ENCODE results near the gene NCS1. TPM values are rescaled to one million over a fixed set of nuclear protein-coding genes. Genes with fewer than 3 reads are reported as not detected.

NCS1 gene
- total and polyA plus RNA-seq, 2 experiments from 2014 or later = 4.7 to 33.0 TPM

DNA sequence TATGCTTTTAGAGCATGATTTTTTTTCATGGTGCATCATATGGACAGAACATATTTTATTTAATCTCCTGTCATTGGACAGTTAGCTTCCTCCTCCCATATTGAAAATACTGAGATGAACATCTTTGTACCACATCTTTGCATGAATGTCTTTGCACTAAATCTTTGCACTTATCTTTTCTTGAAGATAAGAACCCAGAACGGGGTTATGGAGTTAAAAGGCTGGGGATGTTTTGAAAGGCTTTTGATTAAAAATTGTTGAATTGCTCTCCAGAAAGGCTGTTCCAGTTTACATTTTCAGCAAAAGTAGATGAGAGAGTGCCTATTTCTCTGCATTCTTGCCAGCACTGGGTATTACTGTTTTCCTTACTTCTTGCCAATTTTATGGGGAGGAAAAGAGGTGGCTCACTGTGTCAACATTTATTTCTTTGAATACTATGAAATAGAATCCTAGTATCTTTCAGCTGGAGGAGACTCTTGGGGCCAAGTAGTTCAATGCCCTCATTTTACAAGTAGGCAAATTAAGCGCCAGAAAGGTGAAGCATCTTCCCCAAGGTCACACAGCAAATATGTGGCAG is 7.2 kb downstream of the NCS1 start:
- in situ Hi-C loops (cut with MboI) = no loop called here
- WGBS, 2 experiments (ENCODE audit: low coverage in 1 of 2, low lambda C conversion rate in 2 of 2, missing lambda C conversion rate in 2 of 2) = 70 to 82% methylated on average over 2 of the region's 2 CpGs
- no peak overlapping the region for H2AFZ ChIP-seq
- H3K9me3 ChIP-seq (ENCODE audit: low read depth) = no peaks in the 10 kb centered on the region
- no peak for DNase-seq
- TF ChIP-seq EZH2phosphoT487 (IDR thresholded peaks at IDR 0.05; ENCODE audit: insufficient read depth, low read depth) (no peak), EZH2 (IDR thresholded peaks at IDR 0.05; ENCODE audit: insufficient read depth, poor library complexity, severe bottlenecking) (no peak)
- no peak overlapping the region for H3K4me2 ChIP-seq (ENCODE audit: unreplicated experiment)
- no peaks in the 10 kb centered on the region for H3K9me2 ChIP-seq (ENCODE audit: insufficient read depth)
- no peaks in the 10 kb centered on the region for H4K20me1 ChIP-seq (ENCODE audit: insufficient read depth)
- peaks cover 16% of the 10 kb centered on the region for H3K4me1 ChIP-seq (ENCODE audit: insufficient read depth)
- H3K27me3 ChIP-seq (replicated peaks; ENCODE audit: insufficient read depth) = no peaks in the 10 kb centered on the region
- peaks cover 88% of the 10 kb centered on the region for H3K79me2 ChIP-seq (ENCODE audit: insufficient read depth)
- peaks cover 24% of the 10 kb centered on the region for H3F3A ChIP-seq (ENCODE audit: insufficient read depth)
- H3K27ac ChIP-seq = no peak overlapping the region
- no peak overlapping the region for H3K9ac ChIP-seq
- no peaks in the 10 kb centered on the region for H3K36me3 ChIP-seq (ENCODE audit: low read depth)
- H3K4me3 ChIP-seq = no peak overlapping the region

DNA sequence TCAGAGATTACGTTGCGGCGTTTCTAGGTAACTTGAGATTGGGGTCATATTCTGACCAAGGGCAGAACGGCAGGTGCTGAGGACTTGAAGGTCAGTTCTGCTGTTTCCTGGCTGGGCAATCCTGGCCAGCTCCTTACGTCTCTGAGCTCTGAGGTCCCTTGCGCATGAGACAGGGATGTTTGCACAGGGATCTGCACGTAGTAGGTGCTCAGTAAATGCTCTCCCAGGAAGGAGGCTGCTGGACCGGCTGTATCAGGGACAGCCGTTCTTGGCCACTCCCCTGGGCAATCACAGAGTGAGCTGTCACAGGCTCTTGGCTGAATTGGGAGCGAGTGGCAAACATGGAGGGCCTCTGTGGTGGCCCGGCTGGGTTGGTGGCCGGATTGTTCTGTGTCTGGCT is 8.3 kb downstream of the NCS1 start:
- Histone ChIP-seq H3K79me2 (ENCODE audit: insufficient read depth) (peaks cover 88% of the 10 kb centered on the region), H3K4me1 (ENCODE audit: insufficient read depth) (peaks cover 16% of the 10 kb centered on the region), H2AFZ (no peak overlapping the region), H3K4me2 (ENCODE audit: unreplicated experiment) (no peak overlapping the region), H3K27ac (no peak overlapping the region), H3K36me3 (ENCODE audit: low read depth) (no peaks in the 10 kb centered on the region), H3K9ac (no peak overlapping the region), H3K4me3 (no peak overlapping the region), H3K27me3 (replicated peaks; ENCODE audit: insufficient read depth) (no peaks in the 10 kb centered on the region), H3K9me2 (ENCODE audit: insufficient read depth) (no peaks in the 10 kb centered on the region), H3F3A (ENCODE audit: insufficient read depth) (peaks cover 24% of the 10 kb centered on the region), H4K20me1 (ENCODE audit: insufficient read depth) (no peaks in the 10 kb centered on the region), H3K9me3 (ENCODE audit: low read depth) (no peaks in the 10 kb centered on the region)
- 86 to 91% methylated on average over 12 of the region's 12 CpGs for WGBS, 2 experiments (ENCODE audit: low coverage in 1 of 2, low lambda C conversion rate in 2 of 2, missing lambda C conversion rate in 2 of 2)
- no peak for DNase-seq
- no peak for TF ChIP-seq EZH2phosphoT487 (IDR thresholded peaks at IDR 0.05; ENCODE audit: insufficient read depth, low read depth)
- TF ChIP-seq EZH2 (IDR thresholded peaks at IDR 0.05; ENCODE audit: insufficient read depth, poor library complexity, severe bottlenecking) = no peak
- in situ Hi-C loops (cut with MboI) = no loop called here

DNA sequence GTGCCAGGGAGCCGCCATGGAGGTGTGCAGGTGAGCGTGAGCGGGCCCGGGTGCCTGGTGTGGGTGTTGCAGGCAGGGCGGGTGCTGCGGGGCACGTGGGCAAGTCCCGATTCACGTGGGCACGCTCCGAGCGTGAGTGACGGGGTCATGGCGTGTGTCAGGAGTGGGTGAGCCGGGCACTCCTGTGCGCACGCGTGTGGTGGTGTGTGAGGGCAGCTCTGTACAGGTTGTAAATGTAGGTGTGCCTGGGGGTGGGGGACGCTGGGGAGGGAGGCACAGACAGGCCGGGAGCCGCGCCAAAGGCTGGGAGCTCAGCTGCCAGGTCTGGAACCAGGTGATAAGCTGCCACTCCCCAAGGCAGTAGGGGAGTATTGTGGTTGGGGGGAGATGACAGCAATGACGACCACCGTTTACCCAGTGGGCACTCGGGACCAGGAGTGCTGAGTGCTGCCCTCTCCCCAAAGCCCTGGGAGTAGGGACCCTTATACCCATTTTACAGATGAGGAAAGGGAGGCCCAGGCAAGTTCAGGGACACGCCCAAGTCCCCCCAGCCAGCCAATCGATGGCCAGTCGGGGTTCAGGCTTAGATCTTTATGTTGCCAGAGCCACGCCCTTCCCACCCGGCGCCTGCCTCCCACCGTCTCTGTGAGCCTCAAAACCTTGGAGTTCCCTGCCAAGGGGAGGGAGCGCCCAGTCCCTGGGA is 9.6 kb downstream of the NCS1 start:
- WGBS, 2 experiments (ENCODE audit: low coverage in 1 of 2, low lambda C conversion rate in 2 of 2, missing lambda C conversion rate in 2 of 2) = 94 to 96% methylated on average over 25 to 33 of the region's 33 CpGs
- H3K4me3 ChIP-seq = no peak overlapping the region
- H3K4me2 ChIP-seq (ENCODE audit: unreplicated experiment) = no peak overlapping the region
- H3K9ac ChIP-seq = no peak overlapping the region
- H3K79me2 ChIP-seq (ENCODE audit: insufficient read depth) = peaks cover 88% of the 10 kb centered on the region
- no peaks in the 10 kb centered on the region for H4K20me1 ChIP-seq (ENCODE audit: insufficient read depth)
- peaks cover 24% of the 10 kb centered on the region for H3F3A ChIP-seq (ENCODE audit: insufficient read depth)
- no peak overlapping the region for H2AFZ ChIP-seq
- in situ Hi-C loops (cut with MboI) = no loop called here
- H3K9me2 ChIP-seq (ENCODE audit: insufficient read depth) = no peaks in the 10 kb centered on the region
- DNase-seq = no peak
- no peaks in the 10 kb centered on the region for H3K27me3 ChIP-seq (replicated peaks; ENCODE audit: insufficient read depth)
- H3K36me3 ChIP-seq (ENCODE audit: low read depth) = no peaks in the 10 kb centered on the region
- no peak overlapping the region for H3K27ac ChIP-seq
- peaks cover 20% of the 10 kb centered on the region for H3K4me1 ChIP-seq (ENCODE audit: insufficient read depth)
- TF ChIP-seq EZH2 (IDR thresholded peaks at IDR 0.05; ENCODE audit: insufficient read depth, poor library complexity, severe bottlenecking) = no peak
- no peaks in the 10 kb centered on the region for H3K9me3 ChIP-seq (ENCODE audit: low read depth)

DNA sequence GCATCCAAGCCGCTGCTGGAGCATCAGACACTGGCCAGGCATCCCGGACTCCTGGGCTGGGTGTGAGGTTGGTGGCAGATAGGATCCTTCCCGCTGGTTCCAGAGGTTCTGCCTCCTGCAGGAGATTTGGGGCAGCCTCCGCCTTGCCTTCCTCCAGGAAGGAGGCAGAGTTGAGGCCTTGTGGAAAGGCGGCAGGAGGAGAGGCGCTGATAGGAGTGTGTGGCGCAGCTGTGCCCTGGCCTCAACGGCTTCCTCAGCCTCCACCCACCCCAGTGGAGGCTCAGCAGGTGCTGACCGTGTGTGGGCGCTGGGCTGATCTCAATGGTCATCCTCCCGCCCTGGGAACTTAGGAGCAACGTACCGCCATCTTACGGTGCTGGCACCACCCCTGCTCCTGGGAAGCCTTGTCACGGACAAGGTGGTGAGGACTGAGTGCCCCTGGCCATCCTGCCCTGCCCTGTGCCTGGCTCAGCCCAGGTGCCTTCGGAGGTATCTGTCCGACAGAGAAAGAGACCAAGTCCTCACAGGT is 10.2 kb downstream of the NCS1 start:
- Histone ChIP-seq H2AFZ (no peak overlapping the region), H4K20me1 (ENCODE audit: insufficient read depth) (no peaks in the 10 kb centered on the region), H3K9me3 (ENCODE audit: low read depth) (no peaks in the 10 kb centered on the region), H3K9ac (no peak overlapping the region), H3K4me3 (no peak overlapping the region), H3K27me3 (replicated peaks; ENCODE audit: insufficient read depth) (no peaks in the 10 kb centered on the region), H3K36me3 (ENCODE audit: low read depth) (no peaks in the 10 kb centered on the region), H3K4me1 (ENCODE audit: insufficient read depth) (peaks cover 25% of the 10 kb centered on the region), H3K79me2 (ENCODE audit: insufficient read depth) (peaks cover 90% of the 10 kb centered on the region), H3F3A (ENCODE audit: insufficient read depth) (peaks cover 24% of the 10 kb centered on the region), H3K9me2 (ENCODE audit: insufficient read depth) (no peaks in the 10 kb centered on the region), H3K27ac (no peak overlapping the region), H3K4me2 (ENCODE audit: unreplicated experiment) (peak overlapping the region; percentile 72)
- no peak for DNase-seq
- in situ Hi-C loops (cut with MboI) = no loop called here
- 95% methylated on average over 17 of the region's 17 CpGs for WGBS, 2 experiments (ENCODE audit: low coverage in 1 of 2, low lambda C conversion rate in 2 of 2, missing lambda C conversion rate in 2 of 2)
- TF ChIP-seq EZH2 (IDR thresholded peaks at IDR 0.05; ENCODE audit: insufficient read depth, poor library complexity, severe bottlenecking) = no peak
- no peak for TF ChIP-seq EZH2phosphoT487 (IDR thresholded peaks at IDR 0.05; ENCODE audit: insufficient read depth, low read depth)
